T-helper 2 cell treated with Interferon-gamma antibody and Interleukin-4, amounts not matched to agents 100 ng/mL and 5 ng/mL, for 36 hours (primary cell): ENCODE data around the gene DNTT. TPM values are rescaled to one million over a fixed set of nuclear protein-coding genes. Genes with fewer than 3 reads are reported as not detected.

ENCODE experiments used
- intact Hi-C: fragments of 100-400 bp; cut with micrococcal nuclease; formaldehyde crosslinking; loops from one replicate; pipeline ENCODE4 v1.15.1; 2023
- total RNA-seq: library from RNA; stranded (reverse); gene quantifications from 2 replicates; pipeline ENCODE4 v1.2.3, GENCODE V29; 2022

The DNTT gene
- total RNA-seq, 1 donor from 2014 or later: not detected

DNA sequence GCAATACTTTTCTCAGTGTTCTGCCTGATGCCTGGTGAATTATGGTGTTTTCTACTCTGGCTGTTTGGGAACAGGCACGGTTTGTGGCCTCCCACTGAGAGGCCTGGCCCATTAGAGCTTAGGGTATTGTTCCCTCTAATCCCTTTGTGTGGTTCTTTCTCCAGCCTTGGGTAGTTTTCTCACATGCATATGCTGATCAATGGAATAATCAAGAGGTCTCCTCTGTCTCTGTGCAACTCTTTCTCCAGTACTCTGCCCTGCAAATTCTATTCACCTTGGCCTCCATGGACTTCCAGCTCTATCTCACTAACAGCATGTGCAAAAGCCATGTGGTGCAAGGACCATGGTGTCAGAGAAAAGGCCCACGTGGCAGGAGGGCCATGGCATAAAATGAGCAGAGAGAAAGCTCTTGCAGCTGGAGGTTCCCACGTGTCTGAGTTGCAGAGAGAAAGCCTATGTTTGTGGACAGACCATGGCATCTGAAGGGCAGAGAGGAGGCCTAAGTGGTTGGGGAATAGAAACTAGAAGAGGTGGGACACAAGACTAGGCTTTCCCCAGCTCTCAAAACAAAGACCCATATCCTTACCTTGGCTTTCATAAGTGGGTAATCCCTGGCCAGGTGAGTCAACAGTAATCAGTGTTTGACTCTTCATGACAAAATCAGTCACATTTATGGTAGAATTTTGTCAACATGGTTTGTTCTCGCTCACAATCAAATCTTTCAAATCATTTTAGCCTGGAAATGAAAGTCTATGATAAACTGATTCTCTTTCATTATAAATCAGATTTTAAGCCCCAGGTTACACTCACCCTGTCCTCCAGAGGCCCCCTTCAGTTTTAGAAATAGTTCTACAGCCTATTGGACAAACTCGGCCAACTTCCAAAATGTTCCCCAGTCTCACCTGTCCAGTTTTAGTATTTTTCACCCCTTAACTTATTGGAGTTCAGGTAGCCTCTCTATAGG lies 37.3 kb downstream of the DNTT start:
- intact Hi-C loops: loop anchor here (2.0 kb wide), 1 partner anchor 325 kb away; no protein-coding TSS in a partner anchor

DNA sequence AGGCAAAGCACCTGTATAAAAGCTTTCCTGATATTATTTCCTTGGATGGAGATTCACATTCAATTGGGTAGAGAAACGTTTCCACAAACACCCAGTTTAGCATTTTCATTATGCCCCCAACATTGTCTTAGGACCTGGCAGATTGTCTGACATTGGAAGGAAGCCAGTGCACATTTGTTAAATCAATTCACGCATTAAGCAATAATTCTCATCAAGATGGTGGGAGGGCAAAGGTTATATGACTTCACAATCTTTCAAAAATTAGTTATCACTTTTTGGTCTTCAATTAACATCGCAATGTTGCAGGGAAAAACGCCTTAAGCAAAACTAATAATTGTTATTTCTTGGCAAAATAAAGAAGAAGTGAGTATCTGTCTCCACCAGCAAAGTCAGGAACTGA lies 38.2 kb downstream of the DNTT start:
- intact Hi-C loops: no loop called here

DNA sequence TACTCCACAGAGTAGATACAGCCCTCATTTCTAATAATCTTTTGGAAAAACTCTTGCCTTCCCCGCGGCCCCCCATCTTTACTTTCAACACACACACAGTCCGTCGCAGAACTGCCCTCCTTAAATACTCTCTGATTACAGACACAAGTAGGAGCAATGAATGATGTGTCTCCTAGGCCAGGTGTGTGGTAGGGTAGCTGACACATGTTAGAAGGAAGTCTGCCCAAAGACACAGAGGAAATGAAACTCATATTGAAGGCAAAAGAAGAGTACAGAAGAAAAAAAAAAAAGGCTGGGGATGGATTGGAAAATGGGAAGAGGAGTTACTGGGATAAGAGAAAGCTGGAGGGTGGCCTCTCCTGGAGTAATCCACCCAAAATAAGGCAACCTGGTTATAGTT lies 39.9 kb downstream of the DNTT start:
- intact Hi-C loops: no loop called here

DNA sequence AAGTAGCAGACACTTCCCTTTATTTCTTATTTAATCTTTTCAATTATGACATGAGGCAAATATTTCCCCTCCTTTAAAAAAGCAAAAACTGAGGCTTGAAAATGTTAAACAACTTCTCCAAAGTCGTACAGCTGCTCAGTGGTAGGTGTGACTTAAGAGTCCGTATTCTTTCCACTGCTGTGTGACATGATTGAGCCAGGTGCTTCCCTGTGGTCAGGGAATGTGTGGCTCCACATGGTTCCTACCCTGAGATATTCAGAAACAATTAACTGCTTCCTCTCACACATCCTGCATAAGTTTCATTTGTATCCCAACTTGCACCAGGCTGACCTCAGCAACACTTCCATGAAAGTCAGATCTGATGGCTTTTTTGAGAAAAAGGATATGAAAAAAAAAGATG lies 41.0 kb downstream of the DNTT start:
- intact Hi-C loops: no loop called here

DNA sequence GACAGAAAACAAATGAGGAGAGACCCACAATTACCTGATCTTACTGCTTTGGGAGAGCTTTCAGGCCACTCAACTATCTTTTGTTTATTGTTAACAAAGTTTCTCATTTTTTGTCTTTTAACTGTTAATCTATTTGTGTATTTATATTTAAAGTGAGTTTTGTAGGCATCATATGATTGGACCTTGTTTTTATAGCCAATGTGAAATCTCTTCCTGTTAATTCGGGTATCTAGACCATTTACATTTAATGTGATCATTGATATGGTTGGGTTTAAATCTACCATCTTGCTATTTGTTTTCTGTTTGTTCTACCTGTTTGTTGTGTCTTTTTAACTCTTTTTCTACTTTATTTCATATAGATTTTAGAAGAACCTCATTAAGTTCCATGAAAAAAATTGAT lies 42.1 kb downstream of the DNTT start:
- intact Hi-C loops: no loop called here

DNA sequence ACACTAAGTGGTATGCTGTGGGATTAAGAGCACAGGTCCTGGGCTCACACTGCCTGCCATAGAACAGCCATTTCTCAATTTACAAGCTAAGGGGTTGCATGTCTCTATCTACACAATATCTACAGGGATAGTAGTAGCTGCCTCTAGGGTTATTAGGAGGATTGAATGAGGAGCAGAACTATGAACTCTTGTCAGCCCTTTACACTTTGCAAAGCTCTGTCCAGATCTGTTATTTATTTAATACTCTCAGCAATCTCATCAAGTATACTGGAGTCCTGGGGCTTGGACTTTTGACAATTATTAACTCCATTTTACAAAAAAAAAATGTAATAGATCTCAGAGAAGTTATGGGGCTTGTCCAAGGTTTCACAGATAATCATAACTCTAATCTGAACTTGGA lies 47.8 kb downstream of the DNTT start:
- intact Hi-C loops: no loop called here

DNA sequence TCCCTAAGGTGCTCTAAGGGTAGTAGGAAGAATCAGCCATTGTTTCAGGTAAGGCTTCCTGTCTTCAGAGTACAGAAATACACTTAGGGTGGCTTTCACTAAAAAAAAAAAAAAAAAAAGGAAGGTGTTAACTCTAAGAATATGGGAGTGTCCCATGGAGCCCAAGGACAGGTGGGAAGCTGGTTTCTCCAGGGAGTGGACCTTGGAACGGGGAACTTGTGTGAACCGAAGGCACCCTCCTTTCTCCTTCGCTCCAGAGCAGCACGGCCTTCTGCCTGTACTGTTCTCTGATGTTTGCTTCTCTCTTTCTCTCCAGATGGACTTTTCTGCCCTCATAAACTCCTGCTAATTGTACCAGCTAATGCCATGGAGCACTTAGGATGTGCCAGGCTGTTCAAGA lies 48.3 kb downstream of the DNTT start:
- intact Hi-C loops: no loop called here

DNA sequence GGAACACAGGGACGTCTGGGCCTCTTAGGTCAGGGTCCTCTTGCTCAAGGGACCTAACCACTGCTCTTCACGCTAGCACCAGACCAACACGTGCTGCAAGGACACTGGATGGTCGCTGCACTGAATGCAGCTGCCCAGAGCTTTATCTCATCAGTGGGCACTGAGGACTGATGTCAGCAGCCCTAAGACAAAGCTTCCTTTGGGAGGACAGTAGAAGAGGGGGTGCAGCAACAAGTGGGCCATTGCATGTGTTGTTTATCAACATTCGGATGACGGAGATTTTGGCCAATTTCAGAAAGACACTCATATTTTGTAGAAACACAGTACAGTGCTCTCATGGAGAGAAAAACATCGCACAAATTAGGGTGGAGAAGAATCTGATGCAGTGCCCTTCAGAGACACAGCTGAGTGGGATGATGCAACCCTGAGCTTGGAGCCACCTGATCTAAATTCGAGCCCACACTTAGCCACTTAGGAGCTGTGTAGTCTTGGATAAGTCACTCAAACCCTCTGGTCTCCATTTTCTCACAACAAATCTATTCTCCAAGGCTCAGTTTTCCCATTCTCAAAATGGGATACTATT lies 52.9 kb downstream of the DNTT start:
- intact Hi-C loops: no loop called here

DNA sequence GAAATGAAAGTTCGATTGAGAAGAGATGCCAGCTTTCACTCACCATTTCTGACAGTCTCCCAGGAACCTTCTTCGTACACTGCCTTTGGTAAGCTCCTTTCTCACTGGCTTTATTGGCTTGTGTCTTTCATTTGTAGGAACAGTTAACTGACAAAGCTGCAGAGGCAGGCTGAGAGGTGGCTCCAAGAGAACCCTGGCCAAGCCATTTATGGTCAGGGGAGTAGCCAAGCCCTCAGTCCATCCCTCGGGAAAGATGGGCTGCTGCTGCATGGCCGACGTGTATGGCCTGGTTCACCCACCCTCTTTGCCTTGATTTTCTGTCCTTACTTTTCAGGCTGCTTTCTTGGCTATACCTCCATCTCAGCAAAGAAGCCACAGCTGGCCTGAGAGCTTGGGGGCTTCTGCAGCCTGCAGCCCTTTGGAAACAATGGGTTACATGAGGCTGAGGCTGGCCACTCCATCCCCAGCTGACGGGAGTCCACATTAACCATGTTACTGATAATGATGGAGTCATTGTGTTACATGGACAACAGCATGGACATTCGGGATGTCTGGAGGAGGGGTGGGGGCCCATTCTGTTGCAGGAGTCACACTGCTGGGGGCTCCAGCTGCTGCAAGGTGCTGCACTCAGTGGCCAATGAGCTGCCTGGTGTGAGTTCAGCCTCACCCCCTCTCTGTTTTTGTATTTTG lies 54.8 kb downstream of the DNTT start, which contains the start of gene OPALIN:
OPALIN (minus strand) TSS at position 152 of the 690 bp plus-strand sequence; CDS start at position 46, 106 bp downstream.
- intact Hi-C loops: no loop called here

DNA sequence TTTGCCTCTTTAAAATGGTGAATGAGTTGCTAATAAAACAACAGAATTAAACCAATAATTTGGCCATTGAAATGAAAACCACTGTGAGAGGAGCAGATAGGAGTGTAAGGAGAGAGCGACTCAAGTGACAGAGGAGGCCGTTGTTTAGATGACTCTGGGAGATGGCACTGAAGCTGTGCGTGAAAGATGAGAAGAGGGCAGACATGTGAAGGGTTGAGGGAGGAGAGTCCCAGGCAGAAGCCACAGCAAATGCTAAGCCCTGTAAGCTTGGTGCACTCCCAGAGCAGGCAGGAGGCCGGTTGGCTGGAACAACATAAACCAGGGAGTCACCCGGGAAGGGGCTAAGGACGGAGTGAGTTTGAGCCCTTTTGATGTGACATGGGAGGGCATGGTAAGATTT lies 55.4 kb downstream of the DNTT start:
- intact Hi-C loops: no loop called here

DNA sequence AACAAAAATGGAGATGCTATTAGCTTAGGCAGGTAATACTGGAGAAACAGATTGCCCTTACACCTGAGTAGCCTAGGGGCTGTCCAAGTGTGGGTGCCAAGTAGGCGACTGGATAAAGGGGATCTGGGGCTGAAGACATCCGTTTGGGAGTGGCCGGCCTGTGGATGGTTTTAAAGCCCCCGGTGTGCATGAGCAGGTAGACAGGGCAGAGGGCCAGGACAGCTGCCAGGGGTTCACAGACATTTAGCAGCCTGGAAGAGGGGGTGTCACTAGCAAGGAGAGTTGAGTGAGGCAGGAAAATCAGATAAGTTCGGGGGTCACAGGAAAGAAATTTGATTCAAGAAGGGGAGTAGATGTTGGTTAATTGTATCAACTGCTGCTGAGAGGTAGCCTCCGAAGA lies 56.1 kb downstream of the DNTT start:
- intact Hi-C loops: no loop called here

DNA sequence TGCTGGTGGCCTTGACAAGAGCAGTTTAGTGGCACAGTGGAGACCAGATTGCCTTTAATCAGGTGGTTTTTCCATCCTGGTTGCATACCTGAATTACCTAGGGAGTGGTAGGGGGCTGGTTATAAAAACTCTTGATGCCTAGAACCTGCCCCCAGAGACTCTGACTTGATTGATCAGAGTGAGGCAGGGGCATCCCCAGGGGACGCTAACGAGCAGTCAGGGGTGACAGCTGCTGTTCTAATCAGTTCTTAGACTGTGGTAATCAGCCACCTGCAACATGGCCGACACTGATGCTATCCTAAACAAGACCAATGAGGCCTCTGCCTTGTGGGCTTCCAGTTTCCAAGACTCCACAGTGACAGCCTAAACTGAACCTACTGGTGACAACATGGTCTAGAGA lies 56.5 kb downstream of the DNTT start:
- intact Hi-C loops: no loop called here

DNA sequence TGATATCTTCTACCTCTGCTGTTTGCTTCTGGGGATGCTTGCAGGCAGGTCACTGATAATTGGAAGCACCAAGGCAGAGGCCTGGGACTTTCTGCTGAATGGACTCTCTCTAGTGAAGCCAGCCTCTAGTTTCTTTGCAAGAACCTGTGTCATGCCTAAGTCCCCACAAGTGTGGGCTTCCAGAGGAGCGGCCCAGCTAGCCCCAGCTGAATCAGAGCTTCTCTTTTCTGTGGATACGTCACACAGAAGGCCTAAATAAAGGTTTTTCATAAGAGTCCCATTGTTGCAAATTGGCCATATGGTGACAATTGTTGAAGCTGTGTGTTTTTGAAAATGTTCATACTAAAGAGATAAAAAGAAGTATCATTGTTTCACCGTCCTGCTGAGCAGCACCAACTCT lies 61.3 kb downstream of the DNTT start:
- intact Hi-C loops: no loop called here

DNA sequence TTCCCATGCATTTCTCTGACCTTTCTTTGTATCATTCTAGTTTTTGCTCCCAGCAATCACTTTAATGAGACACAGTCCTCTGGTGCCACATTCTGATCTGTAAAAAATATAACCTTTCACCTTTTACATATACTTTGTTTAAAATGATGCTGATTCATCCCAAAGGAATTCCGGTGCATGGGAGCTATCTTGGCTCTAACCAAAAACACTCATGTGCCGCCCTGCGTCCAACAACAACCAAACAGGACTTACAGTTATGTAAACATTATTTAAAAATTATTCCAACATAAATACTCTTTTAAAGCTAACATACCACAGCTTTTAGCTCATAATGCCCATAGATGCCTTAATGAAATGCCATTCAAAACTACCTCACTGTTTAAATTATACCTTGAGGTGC lies 62.3 kb downstream of the DNTT start:
- intact Hi-C loops: no loop called here

DNA sequence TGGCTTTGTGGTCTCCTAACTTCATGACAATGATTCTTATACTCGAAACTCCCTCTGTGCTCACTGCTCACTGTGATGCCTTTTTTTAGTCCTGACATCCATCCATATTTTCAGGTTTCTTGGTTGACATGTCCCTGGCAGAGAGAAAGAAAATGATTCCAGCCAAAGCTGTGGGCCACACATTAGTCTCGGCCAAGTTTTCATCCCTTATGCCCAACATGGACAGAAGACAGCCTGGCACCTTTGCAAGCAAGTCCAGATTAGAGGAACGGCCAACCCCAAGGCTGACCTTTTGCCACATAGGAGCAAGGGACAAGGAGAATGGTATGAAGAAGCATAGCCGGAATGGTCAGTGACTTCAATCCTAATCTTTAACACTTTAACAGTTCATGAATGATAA lies 63.2 kb downstream of the DNTT start:
- intact Hi-C loops: no loop called here

DNA sequence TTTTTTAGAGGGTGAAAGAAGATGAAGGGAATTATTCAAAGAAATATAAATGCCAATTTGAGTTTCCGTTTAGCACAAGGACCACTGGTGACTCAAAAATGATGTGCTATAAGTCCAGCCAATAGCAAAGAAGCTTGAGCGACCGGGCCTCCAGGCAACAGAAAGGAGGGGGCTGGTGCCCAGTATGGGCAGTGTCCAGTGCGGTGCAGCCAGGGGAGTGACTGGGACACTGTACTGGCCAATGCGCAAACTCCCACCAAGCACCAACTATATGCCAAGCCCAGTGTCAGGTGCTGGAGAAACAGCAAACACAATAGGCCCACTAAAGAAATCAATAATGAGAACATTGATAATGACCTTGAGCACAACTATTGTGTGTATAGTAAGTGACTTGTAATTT lies 64.7 kb downstream of the DNTT start:
- intact Hi-C loops: no loop called here

DNA sequence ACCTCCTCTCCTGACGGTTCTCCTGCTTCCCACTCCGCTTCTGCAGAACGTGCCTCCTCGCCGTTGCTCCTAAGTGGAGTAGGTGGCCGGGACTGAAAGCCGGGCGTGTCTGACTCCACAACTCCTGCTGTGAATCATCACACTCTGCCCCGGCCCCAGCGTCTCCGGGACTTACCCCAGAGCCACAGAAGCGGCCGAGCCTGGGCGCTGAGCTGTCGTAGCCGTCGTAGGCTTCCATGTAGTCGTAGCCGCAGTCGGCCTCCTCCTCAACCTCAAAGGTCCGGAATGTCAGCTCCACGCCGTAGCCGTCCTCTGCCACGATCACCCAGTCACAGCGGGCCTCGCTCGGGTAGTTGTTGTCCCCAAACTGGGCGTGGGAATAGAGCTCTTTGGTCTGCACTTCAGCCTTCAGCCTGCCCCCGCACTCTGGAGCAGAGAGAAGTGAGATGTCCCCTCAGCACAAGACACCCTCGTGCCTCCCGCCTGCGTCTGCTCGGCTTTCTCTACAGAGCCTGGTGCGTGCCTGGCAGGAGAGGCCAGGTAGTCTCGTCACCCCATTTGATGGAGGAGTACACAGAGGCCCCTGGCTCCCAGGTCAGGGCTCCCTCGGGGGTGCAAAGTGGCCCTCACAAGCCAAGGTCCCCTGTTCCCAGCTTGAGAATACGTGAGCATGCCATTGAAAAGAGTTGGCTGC lies 65.8 kb downstream of the DNTT start:
- intact Hi-C loops: no loop called here

DNA sequence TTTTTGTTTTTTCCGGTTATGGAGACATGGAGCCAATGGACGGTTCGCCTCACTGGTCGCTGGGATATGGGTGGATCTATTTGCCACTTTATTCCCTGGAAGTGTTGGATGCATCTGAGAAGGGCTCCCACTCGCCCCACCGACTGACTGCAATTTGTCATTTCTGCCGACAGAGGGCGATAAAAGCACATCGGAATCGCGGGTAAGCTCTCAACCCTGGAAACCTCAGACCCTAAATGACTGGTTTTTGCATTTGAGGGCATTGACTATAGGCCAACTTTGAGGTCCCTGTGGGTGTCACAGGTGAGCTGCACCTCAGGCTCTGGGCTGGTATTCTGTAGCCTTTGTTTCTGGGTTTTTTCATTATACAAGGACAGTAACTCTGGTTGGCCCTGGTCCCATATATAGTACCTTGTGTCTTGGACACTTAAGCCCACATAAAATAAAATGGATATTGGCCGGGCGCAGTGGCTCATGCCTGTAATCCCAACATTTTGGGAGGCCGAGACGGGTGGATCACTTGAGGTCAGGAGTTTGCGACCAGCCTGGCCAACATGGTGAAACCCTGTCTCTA lies 66.4 kb downstream of the DNTT start:
- intact Hi-C loops: no loop called here

DNA sequence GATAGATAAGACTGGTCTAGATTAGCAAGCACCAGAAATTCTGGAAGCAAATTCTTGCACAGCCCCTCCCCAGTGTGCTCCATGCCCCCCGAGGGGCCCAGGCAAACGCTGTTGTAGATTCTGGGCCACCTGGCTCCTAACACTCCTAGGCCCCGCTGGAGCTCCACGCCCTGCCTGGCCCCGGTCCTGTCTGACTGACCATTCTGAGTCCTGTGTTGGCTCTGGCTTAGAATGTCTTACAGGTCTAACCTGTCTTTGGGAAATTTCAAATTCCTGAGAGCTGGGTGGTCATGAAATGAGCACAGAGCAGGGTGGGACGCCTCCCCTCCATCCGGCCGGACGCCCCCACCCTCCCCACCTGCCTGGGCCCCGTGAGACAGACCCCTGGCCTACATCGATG lies 67.1 kb downstream of the DNTT start:
- intact Hi-C loops: no loop called here

DNA sequence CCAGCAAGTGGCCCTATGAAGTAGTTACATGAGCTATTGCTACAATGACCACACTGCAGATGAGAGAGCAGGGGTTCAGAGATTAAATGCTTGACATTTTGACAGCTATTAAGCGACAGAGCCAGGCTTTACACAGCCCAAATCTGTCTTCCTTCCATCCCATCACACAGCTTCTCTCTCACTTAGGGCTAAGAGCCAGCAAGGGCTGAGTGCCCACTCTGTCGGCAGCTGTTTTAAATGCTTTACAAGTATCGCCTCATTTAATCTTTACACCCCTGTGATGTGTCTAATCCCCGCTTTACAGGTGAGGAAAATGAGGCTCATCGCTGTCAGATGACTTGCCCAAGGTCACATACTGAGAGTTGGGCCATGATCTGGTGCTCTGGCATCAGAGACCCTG lies 69.8 kb downstream of the DNTT start:
- intact Hi-C loops: no loop called here

DNA sequence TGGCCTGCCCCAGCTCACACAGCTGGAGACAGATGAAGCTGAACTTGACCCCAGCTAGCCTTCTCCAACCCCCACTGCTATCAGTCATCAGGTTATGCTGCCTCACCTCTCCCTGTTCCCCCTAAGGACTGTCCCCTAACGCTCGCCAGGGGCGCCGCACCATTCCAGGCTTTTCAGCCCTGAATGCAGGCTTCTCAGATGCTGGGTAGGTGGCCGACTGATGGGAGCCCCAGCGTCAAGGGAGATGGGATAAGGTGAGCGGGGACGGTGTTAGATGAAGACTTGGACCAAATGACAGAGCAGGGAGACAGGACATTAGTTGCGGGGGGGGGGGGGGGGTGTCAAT lies 70.4 kb downstream of the DNTT start:
- intact Hi-C loops: no loop called here
